Activated CD4-positive, alpha-beta T cell treated with anti-CD3 and anti-CD28 coated beads for 1 hour (primary cell): ENCODE data around the gene SMC5.
"Not testable (repeated sequence)": the region's sequence is repeated elsewhere in the genome, so short reads cannot be mapped to it uniquely, and the experiment has no call there.

Experiments used
- DNase-seq: peaks from one replicate; pipeline ENCODE4 v3.0.0-alpha.2; 2020

The SMC5 gene

DNA sequence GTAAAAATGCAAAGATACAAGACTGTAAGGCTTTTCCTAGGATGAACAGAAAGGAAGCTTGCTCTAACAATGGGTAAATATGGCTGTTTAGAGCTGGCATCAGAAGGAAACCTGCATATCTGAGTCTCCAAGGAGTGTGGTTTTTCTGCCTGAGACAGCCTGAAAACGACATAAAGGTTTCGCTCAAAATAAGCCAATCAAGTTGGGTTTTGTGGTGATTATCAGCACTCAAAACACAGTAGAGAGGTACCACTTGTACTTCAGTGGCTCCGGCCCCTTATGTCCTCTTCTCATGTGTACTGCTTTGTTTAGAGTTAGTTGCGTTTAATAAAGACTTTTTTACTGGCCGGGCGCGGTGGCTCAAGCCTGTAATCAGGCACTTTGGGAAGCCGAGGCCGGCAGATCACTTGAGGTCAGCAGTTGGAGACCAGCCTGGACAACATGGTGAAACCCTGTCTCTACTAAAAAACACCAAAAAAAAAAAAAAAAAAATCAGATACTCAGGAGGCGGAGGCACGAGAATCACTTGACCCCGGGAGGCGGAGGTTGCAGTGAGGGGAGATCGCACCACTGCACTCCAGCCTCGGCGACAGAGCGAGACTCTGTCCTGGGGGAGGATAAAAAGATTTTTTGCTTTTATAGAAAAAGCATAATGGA, 116.3 kb downstream of the SMC5 start:
- DNase-seq, result no peak

DNA sequence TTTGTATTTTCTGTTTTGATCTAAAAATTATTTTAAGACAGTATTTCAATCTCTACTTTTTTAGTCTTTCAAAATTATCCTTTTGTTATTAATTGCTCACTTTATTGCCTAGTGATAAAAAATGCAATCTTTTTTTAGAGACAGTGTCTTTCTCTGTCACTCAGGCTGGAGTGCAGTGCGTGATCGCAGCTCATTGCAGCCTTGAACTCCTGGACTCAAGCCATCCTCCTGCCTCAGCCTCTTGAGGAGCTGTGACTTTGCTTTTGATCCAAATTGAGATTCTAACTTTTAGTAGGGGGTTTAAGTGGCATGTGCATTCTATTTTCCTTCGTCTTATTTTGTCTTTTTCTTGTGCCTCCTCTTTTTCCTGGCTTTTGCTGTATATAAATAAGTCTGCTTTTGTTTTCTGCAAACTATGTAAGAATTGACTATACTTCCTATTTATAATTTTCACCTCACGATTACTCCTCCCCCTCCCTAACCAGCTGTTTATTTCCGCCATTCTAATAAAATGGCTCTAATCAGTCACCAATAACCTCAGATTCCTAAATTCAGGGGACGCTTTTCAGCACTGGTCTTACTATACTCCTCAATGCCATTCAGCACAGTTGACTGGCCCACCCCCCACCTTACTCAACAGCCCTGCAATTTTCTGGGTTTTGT, 123.4 kb downstream of the SMC5 start:
- DNase-seq, result no peak

DNA sequence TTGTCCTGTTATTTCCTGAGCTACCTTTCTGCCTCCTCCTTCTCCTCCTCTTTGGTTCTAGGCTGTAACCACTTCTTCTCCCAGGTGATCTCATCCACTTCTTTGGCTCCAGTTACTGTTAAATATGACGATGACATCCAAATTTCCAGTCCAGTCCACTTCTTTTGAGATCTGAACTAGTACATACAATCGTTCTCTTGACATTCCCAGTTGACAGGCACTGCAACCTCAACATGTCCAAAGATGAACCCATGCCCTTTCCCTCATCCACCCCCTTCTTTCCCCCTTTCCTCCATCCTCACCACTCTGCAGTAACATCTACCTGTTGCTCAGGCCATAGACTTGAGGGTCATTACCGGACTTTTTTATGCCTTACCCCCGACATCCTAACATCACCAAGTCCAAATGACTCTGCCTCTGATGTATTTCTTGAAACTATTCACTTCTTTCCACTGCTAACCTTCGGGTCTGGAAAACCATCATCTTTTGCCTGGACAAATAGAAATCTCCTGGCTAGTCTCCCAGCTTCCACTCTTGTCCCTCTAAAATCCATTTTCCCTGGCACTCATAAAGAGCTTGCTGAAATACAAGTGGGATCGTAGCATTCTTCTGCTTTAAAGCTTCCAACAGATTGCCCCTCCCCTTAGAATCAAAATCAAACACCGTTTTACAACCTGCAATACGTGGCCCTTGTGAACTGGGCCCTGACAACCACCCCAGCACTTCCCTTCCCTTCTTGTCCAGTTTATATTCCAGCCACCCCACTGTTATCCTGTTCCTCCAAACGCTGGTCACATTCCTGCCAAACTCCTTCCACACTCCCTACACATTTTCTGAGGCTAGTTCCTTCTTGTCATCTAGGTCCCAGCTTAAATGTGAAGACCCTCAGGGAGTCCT, 124.2 kb downstream of the SMC5 start:
- DNase-seq, result no peak

DNA sequence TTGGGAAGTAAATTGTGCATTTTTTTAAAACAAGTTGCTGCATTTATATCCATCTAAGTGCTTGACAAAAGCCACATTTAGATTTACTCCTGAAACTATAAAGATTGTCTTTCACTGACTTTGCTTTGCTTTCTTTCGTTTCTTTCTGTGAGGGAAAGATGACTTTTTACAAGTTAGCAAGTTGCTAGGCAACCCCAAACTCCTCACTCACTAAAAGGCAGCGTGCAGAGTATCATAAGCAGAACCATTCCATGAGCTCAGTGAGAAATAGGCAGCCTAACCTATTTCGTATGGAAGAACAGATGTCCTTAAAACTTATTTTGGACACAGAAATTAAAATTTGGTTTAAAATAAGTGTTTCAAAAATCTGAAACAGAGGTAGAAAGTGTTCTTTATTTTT, 126.6 kb downstream of the SMC5 start:
- DNase-seq, result no peak

DNA sequence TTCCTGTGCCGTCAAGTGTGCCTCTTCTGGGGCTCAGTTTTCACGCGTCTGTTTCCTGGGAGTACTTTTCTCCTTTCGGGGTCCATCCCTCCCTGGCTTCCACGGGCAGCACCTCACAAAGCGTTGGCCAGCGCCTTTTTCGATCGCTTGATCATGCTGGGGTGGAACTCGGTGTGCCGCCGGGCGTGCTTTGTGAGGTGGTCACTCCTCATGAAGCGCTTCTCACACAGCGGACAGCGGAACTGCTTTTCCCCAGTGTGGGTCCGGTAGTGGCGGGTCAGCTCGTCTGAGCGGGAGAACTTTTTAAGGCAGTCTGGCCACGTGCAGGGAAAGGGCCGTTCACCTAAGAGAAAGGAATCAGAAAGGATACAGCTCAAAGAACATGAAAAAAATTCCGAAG, 128.9 kb downstream of the SMC5 start:
- DNase-seq, result no peak

DNA sequence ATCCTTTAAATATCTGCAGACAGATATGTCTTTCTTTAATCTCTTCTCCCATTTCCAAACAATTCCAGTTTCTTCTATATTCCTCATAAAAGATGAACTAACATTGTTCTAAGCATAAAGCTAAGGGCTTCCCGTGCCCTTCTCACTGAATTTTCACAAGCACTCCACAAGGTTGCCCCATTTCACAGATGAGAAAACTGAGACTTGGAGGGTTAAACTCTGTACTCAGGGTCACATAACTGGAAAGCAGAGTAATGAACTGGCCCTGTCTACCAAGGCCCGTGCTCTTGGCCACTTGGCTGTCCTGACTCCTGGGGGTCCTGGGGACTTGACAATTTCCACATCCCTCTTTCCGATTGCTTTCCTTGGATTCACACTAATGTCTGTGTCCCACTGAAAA, 130.4 kb downstream of the SMC5 start:
- no peak for DNase-seq

DNA sequence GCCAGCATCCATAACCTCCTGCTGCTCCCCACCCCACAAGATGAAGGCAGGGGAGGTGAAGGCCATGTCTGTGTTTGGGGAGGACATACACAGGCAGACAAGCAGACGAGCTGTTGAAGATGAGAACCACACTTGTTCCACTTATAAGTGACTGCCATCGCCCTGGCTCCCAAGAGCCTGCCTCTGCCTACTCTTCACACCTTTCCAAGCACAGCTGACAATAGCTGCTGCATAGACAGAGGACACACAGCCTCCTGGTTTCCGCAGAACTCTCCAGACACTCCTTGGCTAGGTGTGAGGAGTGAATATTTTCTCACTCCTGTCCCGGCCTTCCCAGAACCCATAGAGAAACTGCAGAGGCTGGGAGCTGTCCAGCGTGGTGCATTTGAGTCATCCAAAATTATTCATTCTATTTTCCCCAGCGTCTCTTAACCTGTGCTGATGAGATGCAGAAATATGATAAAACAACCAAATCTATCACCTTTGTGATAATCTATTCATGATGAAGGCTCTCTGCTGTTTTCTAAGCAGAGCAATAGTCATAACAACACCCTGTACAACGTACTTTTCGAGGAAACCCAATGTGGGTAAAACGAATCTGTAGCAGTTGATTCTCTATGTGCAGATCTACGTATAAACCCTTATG, 131.0 kb downstream of the SMC5 start:
- DNase-seq, result no peak

DNA sequence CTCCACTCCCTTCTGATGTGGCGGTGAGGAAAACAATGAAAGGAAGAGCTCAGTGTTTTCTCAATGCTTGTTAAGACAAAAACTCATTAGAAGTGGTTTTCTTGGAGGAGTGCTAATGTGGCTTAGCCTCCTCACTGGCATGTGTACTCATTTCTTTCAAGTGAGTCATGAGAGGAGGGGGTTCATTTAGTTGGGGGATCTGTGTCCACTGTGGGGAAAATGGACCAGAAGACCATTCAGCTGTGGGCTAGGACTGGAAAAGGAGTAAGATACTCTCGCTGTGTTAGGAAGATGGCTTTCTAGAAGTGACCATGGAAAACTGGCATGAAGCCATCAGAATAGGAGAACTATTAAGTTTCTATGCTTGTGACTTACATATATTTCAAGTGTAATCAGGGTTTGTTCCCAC, 132.2 kb downstream of the SMC5 start:
- DNase-seq, result no peak

DNA sequence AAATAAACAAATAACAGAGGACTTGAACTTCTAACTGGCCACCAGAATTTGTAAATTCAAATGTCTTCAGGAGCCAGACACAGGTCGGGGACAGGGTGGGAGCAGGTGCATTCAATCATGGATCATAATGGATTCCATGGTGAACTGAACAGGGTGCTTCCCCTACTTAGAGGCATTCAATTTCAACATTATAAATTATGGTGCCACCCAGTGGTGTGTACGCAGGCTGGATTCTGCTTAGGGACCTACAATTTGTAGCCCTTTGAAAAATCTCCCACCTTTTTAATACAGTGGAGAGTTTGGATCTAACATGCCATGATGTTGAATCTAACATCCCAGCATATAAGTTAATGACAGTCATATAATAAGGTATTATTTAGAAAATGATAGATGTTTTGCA, 133.4 kb downstream of the SMC5 start:
- no peak for DNase-seq

DNA sequence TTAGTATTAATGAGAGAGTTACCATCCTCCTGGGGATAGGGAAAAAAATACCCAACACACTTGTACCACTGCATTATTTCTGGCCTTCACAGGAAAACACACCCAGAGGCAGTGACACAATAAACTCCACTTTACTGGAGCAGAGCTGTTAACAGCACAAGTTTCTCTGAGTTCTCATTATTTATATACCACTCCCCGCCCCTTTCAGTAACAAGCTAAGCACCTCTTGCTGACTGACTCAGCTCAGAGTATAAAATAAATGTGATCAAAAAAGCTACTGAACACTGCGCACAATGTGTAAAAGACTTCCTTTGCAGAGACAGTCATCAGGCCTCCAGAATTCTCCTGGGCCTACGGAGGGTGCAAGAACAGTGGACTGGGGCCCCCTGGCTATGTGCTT, 134.1 kb downstream of the SMC5 start:
- no peak for DNase-seq

DNA sequence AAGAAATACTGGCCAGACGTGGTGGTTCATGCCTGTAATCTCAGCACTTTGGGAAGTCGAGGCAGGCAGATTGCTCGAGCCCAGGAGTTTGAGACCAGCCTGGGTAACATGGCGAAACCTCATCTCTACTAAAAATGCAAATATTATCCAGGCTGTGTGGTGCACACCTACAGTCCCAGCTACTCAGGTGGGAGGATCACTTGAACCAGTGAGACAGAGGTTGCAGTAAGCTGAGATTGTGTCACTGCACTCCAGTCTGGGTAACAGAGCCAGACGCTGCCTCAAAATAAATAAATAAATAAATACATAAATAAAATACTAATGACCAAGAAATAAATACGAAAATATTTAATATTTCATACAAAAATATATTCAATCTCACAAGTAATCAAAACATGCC, 136.9 kb downstream of the SMC5 start:
- DNase-seq, result no peak

DNA sequence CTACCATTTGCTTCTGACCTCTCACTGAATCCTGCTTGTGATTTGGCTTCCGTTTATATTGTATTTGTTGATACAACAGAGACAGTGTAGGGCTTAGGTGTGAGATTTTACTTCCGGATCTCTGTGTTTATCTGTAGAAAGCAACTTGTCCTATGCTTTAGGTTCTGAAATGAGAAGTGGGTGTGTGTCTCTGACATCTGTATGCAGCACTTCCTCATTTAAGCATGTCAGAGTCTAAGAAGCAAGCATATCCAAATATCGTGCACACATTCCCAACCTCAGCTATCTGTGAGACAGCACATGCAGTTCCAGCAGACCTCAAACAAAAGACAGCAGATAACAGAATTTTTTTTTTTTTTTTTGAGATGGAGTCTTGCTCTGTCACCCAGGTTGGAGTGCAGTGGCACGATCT, 139.4 kb downstream of the SMC5 start:
- DNase-seq, result no peak

DNA sequence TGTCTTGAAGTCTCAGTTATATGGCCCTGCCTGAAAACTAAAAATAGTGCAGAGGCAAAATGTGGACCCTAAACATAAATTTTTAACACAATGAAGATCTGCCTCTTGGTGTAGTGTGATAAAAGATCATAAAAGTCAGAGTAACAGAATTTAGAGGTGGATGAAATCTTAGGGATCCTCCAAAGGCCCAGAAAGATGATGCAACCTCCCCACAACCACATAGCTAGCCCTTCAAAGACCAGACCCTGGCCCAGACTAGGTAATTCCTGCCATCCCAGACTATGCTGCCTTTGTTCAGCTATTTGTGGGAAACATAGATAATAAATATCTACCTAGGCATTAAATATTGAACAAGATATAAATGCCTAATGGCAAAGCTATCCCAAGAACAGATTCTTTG, 140.4 kb downstream of the SMC5 start:
- DNase-seq, result no peak

DNA sequence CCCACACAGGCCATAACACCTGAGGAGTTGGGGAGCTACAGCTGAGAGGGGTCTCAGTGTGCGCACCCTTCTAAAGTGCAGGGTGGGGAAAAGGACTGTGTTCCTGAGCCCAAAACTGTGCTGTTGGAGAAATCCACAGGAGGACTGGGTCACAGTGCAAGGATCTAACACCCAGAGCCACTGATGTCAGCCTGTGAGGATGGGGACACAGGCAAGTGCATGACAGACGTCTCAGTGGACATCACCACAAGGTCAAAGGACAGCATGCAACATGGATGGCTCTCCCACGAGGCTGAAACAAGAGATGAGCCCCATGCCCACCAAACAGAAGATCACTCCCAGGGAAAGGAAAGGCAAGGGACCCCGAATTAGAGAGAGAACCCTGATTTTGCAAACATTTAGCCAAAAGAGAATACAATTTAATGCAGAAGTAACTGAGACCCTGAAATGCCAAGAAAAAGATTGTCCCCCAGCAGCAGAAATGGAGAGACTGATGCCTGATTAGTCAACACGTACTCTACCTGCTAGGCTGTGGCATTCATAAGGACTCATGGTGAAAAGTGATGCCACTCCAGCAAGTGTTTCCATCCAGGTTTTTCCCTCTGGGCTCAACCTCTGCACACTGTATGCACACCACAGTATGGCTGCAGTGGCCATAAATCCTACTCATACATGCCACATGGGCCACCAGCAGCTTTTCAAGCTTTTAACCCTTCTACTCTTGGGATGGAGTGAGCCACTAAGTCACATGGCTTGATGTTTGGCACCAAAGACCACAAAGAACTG, 141.5 kb downstream of the SMC5 start:
- no peak for DNase-seq

DNA sequence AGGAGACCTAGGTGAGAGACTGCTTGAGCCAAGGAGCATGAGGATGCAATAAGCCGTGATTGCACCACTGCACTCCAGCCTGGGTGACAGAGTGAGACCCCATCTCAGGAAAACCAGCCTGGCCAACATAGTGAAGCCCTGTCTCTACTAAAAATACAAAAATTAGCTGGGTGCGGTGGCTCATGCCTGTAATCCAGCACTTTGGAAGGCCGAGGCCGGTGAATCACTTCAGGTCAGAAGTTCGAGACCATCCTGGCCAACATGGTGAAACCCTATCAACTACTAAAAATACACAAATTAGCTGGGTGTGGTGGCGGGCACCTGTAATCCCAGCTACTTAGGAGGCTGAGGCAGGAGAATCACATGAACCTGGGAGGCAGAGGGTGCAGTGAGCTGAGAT, 142.5 kb downstream of the SMC5 start:
- not testable (repeated sequence) for DNase-seq

DNA sequence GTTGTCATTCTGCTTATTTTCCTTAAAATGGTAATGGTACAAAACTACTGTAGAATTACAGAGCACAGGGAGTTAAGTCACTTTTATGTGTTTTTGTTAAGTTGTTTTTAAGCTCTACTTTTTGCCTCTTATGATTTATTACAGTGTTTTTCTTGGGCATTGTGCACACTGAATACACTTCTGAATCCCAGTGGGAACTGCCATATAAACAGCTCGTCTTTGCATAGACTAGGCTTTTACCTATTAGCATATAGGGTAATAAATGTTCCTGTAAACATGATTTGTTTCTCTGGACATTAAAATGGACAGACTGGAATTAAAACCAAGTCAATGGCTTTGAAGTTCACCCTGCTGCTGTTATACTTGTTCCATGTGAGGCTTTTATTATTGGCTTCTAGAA, 143.4 kb downstream of the SMC5 start:
- DNase-seq, result no peak

DNA sequence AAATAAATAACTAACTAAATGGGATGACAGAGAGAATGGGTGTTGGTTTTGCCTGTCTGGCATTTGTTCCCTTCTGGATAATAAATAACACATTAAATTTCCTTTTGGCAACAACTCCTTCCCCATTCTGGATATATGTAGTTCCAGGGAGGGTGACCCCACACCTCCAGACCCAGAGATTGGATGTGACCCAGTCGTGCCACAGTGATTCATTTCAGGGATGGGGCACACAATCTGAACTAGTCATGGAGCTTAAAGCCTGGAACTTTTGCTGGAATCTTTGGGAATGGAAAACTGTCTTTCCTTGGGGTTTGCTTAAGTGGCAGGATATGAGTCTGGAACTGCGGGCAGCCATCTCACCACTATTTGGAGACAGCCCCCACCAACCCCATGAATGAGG, 144.4 kb downstream of the SMC5 start:
- DNase-seq, result no peak

DNA sequence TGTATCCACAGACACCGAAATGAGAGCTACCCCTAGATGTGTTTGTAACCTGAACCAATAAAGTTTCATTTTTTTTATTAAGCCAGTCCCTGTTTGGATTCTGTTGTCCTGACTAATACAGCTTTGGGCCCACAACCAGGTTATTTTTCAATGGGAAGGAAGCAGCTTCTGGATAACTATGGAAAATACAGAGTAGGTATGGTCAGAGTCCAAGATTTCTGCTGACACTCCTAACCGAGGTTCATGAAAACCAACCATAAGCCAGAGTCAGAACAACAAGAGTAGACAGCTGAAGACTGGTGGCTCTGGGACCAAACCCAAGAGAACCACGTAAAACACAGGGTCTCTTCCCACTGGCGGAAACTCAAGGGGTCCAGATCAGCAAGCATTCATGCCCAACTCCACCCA, 144.8 kb downstream of the SMC5 start:
- no peak for DNase-seq

DNA sequence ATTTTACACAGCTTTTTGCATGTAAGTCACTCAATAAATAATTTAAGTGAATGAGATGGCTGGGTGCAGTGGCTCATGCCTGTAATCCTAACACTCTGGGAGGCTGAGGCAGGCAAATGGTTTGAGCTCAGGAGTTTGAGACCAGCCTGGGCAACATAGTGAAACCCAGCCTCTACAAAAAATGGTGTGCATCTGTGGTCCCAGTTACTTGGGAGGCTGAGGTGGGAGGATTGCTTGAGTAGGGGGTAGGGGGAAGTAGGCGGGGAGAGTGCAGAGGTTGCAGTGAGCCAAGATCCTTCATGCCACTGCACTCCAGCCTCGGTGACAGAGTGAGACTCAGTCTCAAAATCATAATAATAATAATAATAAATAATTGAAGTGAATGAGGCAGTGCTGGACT, 145.5 kb downstream of the SMC5 start:
- no peak for DNase-seq
